NCI-H128 (cell line): ENCODE results near the gene FBXO41.

Source experiments
- DNase-seq: peaks from one replicate; lab custom pipeline; 2025; ENCODE audit not compliant: unreplicated experiment; lab: John Stamatoyannopoulos, UW

Gene FBXO41

DNA sequence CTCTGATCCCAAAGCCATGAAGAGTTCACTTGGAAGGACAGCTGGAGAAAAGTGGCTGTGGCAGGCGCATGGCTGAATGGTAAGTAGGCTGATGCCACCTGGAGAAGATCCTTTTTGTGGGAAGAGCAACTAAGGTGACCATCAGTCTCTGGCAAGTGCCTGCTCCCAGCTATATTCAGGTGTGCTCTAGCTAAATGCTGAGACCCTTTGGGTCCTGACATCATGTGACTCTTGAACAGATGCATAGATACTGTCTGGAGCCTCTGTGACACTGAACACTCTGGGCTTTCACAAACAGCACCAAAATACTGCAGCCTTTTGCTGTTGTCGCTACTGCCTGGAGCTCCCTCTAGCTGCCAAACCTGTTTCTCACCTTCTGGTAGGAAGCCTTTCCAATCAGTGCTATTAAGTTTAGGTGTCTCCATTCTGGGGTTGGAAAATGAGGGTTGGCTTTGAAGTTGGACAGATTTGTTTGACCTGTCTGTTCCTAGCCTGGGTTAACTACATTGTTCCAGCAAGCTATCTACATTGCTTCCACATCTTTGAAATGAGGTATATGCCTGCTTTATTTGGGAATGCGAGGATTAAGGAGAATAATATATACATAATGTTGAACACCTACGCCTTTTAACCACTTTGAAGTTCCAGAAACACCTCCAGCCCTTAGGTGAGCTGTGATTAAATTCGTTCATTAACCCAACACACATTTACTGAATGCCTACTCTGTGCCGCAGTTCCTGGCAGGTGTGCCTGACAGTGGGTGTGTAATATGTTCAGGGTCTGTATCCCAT, 6.0 kb upstream of the FBXO41 start:
- peak; percentile 38 for DNase-seq

DNA sequence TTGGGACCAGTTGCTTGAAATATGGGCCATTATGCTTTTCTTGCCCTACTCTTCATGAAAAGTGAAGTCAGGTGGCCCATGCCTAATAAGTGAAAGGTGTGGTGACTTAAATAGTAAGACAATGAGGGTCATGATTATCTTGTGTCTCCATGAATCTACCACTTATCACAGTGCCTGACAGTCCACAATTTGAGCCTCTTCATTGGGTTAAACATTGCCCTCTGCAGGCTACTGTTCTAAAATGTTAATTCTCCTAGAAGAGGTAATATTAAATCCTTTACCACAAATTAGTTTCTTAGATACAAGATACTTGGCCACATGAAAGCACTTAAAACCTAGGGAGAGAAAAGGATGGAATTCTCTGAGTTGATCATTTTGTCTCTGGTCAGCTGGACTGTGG, 5.0 kb upstream of the FBXO41 start:
- DNase-seq, result no peak

DNA sequence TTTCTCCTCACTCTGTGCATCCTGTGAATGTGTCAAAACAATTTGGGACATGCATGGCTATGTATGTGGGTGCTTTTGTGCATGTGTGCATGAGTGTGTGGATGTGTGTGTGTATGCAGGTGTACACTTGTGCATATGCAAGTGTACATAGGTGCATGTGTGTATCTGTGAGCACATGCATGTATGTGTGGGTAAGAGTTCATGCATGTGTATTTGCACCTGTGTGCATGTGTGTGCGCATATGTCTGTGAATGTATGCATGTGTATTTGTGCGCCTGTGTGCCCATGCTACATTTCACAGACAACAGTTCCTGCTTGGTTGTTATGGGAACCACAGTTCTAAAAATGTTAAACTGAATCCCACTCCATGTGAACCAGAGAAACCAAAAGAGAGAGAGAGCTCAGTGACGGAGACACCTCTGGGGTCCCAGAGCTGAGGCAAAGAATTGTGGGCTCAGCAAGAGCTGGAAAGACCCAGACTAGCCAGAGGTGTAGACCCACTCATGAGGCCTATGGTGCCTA, 1.9 kb upstream of the FBXO41 start:
- DNase-seq, result no peak

DNA sequence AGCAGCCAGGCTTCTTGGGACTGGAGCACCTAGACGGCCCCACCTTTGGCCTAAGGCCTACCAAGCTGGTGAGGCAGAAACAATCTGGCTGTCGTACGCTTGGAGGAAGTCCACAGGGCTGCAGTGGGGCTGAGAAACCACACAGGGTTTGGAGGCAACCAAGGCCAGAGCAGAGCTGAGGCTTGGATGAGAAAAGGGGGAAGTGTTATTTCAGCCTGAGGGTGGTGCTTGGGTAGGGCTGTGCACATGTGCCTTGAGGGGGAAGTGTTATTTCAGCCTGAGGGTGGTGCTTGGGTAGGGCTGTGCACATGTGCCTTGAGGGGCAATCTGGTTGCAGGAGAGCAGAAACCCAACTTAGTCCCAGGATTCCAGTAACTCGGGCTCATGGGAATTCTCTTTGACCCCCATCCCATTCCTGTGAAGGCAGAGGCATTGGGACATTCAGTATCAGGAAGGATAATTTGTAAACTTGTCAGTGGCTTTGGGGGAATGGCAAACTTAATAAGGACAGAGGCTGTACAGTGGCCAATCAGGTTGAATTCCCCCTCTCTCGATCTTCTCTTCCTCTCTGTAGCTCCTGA, 971 bp upstream of the FBXO41 start:
- DNase-seq, result no peak

DNA sequence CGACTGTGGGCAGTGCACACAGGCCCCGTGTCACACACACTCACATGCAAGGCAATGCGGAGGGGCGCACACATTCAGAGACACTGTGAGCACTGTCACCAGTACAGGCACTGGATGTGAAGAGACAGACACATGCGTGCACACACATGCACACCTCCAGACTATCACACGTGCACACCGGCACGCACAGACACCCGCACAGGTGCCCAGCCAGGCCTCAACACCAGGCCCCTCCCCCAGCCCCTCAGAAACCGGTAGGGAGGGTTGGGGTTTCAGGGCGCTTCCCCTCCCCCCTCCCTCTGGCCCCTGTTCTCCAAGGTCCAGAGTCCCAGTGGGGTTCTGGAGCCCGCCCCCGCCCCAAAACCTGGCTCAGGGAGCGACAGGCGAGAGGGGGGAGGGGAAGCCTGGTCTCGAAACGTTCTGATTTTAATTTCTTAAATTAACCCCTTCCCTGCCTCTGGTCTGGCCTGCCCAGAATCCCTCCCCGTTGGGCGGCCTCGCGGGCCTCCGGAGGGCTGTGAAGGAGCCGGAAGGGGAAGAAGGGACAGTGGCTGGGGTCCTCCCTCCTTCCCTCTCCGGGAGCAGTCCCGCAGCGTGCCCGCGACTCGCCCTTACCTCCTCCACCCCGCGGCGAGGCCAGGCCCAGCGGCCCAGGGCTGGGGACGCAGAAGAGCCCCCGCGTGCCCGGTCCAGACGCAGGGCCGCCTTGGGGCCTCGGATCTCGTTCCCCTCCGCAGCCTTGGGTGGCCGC, 558 bp downstream of the FBXO41 start:
- DNase-seq, result no peak

DNA sequence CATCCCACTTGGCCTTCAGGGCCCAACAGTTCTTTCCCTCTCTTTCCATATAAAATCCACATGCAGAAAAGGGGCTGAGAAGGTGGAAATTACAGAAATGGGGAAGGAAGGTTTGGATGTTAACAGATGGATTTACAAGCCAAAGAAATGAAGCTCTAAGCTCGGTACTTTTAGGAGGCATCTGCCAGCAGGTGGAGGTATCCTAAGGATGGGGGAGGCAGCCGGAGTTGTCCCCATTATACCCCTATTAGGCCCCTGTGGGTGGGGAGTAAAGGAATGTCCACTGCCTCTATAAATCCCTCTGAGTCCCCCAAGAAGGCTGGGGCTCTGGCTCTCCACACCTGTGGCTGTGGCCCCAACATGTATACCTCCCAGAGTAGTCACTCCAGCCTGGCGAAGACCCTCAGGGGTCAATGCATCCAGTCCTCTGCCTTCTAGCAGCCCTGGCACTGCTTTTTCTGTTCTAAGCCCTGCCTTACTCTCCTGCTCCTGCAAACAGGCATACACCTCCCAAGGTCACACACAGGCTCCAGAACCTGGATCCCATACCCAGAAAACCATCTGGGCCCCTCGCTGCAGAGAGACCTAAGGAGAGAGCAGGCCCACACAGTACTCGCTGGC, 1.2 kb downstream of the FBXO41 start:
- DNase-seq, result no peak

DNA sequence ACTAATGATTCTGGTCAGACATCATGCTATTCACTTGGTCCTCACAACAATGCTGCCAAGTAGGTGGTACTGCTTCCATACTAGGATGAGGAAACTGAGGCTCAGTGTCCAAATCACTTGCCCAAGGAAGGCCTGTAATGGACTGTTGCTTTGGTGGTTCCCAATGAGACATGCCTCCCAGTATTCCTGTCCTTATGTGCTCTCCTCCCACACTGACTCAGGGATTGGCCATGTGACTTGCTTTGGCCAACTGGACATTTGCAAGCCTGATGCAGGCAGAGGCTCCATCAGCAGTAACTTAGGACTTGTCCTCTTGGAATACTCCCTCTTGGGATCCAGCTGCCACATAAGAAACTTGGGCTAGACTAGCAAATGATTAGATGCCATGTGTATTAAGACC, 3.0 kb downstream of the FBXO41 start:
- DNase-seq, result no peak

DNA sequence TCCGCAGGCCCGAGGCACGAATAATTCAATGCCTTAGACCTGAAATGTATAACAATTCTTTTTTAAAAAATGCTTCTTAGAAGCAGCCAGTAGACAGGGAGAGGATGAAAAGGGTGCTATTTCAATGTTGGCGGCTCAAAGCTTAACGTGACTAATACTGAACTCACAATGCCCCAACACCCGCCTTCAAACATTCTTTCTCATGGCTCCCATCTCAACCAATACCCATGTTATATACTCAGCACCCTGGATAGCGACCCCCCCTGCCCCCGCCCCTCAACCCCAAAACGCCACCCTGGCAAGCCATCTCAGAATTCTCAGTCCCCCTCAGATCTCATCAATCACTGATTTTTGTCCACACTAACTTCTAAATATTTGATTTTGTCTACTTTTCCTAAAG, 4.4 kb downstream of the FBXO41 start:
- DNase-seq, result no peak

DNA sequence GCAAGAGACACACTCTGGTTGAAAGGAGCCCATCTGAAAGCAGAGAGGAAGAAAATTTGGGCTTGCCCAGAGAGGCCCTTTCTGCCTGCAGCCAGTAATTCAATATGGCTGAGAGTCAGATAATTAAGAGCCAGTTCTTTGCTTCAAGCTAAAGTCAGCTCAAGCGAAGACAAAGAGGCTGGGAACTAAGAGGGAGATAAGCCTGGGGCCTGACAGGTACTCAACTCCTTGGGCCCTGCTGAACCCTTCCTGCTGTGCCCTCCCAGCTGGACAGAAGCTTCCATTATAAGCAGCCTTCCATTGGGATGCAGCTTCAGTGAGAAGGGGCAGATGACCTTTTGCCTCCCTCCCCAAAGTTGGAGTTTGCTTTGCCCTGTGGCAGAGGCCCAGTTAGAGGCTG, 12.0 kb downstream of the FBXO41 start:
- no peak for DNase-seq

DNA sequence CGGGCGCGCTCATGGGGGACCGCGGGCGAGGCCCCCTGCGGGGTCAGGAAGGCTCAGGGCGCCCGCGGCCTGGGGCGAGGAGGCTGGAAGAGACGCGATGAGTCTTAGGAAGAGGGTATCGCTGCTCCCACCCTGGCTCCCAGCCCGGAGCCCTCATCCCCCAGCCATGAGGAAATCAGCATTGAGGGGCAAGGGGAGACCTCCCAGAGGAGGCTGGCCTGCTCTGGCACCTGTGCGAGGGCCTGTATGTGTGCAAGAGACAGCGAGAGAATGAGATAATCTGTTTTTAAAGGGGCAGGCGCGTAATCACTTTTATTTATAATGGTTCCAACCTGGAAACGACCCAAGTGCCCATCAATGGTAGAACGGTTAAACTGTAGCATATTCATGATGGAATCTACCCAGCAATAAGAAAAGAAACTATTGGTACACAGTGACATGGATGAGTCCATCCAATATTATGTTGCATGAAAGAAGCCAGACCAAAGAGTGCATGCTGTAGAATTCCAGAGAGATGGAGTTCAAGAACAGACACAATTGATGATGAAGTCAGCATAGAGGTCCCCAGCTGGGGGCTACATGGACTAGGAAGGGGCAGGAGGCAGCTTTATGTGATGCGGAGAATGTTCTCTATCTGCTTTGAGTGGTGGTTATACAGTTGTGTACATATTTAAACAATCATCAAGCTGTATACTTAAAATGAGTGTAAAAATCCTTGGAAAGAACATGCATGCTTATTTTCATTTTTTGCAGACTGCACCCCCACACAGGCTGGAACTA, 14.4 kb downstream of the FBXO41 start:
- no peak for DNase-seq

DNA sequence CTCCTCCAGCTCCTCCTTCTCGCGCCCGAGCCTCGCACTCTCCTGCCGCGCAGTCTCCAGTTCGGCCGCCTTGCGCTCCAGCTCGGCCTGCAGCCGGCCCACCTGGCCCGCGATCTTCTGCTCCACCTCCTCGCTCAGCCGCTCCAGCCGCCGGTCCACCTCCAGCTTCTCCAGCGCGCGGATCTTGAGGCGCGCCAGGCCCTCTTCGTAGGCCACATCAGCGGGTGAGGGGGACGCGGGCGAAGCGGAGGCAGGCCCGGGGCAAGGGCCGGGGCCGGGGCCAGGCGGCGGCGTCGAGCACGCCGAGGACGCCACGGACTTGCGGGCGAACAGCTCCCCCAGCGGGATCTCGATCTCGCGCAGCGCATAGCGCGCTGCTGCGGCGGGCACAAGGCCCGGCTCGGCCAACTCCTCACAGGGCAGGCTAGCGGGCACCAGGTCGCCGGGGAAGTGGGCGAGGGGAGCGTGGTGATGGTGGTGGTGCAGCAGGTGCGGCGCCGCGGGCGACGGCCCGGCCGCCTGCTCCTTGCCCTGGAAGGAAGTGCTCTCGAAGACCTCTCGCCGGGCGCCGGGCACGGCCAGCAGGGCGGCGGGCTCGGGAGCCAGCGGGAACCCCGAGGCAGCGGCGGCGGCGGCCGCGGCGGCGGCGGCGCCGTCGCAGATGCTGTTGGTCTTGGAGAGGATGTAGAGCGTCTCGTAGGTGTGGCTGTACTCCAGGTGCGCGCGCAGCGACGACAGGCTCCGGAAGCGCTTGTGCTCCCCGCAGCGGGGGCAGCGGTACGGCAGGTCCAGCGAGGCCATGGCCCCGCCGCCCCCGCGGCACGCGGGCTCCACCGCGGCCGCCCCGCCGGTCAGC, 15.2 kb downstream of the FBXO41 start:
- peak; percentile 25 for DNase-seq

DNA sequence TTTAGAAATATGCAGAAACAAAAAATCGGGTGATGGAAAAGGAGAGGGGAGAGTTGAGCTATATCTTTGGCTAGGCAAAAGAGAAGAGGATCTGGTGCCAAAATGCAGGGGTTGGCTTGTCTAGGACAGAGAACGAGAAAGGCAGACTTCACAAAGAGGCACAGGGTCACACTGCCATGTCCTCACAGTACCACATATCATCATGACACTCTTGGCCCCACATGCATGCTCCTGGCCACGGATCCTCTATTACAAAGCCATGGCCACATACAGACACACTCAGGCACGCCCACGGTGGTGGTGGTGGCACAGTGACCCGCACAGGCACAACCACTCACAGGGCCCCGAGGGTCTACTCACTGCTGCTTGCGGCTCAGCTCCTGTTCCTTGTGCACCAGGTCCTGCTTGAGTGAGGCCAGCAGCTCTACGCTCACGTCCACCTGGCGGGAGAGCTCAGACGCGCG, 15.9 kb downstream of the FBXO41 start:
- DNase-seq, result peak; percentile 16

DNA sequence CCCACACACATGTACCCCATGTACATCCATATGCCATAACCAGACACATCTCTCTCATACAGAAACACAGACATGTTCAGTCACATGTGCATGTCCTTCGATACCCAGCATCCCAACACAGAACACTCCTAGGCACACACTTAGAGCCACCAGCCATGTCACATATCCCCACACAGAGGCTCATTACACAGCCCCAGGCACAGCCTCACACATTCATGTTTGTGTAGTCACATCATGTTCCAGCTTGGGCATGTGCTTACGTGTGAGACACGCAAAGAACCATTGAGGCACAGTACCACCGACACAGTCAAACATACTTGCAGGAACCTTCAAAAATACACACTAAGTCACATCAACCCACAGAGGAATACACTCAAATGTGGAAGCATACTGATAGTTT, 17.3 kb downstream of the FBXO41 start:
- no peak for DNase-seq

DNA sequence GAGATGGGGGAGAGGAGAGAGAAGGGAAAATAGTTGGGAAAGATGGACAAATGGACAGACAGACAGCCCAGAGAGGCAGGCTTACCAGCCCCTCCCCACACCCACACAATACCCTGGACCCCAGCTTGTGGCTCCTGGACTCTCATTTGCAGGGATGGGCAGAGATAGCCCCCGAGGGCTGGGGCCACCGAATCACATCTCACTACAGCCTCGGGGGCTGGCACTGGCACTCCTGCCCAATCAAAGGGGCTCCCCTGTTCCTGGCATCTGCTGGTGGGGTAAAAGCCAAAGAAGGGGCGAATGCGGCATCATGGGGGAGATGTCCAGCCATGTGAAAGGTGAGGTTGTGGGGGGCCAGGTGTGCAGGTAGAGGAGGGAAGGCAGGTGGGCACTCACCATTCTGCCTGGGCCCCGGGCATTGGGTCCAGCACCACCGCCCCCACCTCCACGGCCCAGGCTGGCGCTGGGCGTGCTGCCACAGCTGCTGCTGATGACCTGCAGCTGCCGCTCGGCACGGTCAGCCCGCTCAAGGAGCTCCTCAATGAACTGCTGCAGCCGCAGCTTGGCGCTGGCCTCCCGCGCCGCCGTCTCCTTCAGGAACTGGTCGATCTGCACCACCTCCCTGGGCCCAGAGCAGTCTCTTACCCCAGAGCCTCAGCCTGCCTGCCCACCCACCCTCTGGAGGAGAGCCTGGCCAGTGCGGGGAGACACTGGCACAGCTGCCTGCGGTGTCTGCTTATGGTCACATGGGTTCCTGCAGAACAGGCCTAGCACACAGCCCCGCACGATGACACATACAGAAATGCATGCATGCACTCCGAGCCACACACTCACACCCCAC, 18.0 kb downstream of the FBXO41 start:
- no peak for DNase-seq

DNA sequence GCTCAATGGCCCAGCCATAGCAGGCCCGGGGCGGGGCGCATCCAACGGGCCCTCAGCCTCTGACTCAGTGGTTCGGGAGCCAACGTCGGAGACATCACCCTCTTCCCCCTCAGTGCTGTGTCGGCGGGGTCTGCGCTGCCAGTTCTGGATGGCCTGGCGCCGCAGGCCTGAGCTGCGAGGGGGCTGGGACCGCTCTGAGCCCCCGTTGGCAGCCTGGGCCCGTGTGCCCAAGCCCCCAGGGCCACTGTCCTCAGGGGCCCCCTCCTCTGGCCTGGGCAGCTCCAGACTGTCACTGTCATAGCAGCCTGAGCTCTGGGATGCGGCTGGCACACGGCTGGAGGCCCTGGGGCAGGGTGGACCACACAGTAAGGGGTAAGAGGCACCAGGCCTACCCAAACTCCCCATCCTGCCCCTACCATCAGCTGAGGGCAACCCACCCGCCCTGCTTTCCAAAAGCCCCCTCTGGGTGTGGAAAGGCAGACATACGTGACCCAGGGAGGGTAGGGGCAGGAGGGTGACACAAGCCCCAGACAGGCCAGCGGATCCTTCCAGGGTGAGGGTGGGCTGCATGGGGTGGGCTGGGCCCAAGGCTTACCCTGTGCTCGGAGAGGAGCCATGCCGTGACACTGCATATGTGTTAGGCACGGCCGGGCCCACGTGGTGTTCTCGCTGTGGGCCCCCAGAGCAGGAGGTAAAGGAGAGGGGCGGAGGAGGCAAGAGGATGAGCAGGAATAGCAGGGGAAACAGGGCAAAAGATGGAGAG, 18.8 kb downstream of the FBXO41 start:
- no peak for DNase-seq

DNA sequence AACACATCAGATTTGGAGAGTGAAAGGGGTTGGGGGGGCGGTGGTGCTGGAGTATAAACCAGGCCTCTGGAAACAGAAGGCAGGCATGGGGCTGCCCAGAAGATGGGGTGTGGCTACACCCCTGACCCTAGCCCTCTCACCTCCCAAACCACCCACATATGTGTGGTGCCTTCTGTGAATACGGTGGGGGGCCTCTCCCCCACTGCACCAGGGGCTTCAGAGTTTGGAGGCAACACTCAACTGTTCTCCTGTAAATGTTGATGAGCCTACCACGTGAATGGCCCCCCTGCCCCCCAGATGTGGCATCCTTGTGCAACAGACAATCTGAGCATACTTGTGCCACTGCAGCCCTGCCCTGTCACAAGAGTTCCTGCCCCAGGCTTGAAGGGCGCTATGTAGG, 19.5 kb downstream of the FBXO41 start:
- DNase-seq, result no peak

DNA sequence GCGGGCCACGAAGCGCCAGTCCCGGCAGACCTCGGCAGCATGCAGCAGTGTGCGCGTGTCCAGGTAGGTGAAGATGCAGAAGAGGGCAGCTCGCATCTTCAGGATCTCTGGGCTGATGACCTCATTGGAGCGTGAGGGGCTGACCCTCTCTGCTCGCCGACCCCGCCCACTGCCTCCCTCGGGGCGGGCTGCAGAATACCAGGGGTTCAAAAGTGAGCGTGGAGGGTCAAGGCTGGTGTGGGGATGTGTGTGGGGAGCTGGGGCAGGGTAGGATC, 20.0 kb downstream of the FBXO41 start:
- no peak for DNase-seq

DNA sequence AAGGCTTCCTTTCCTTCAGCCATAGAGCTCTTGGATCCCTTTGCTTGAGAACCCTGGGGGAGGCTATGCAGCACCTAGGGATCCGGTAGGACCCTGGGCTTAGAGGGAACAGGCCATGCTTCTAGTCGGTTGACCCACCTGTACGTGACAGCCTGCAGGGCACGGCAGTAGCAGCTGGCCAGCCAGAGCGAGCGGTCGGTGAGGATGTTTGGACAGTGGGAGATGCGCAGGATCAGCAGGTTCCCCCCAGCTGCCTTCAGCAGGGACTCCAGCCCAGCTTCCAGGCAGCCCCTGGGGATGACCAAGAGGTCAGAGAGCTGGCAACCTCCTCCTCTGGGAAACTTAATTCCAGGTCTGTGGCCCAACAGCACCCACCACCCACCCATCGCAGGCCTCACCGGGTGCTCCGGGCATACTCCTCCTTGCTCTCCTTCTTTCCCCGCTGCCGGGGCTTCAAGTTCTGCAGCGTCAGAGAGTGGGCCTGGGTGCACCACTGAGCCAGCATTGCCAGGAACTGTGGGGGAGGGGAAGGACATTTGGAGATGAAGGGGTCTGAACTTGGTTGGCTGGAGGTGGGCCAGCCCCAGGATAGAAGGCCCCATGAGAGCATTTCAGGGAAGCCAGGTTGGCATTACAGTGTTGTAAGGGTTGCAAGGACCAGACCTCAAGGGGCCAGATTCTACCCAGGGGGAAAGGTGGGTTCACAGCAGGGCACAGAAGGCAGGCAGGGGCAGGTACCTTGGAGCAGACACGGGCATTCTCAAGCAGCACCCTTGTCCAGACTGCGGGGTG, 20.5 kb downstream of the FBXO41 start:
- DNase-seq, result no peak
